ENCODE results near the gene CPSF4L. TPM values are rescaled to one million over a fixed set of nuclear protein-coding genes. Genes with fewer than 3 reads are reported as not detected.

CPSF4L gene
- total RNA-seq, 2 experiments from 2014 or later, result not detected

Other genes starting within 250 kb of the CPSF4L start
- gene SLC39A11, start 169.2 kb downstream of the CPSF4L start, total RNA-seq, result 10 to 100 TPM; 19.5 to 23.4 TPM
- not detected for gene SSTR2, start 96.9 kb downstream of the CPSF4L start, total RNA-seq
- gene COG1, start 68.8 kb downstream of the CPSF4L start, total RNA-seq, result 10 to 100 TPM; 29.2 to 32.5 TPM
- gene CDC42EP4, start 50.1 kb upstream of the CPSF4L start, total RNA-seq, result 1 to 10 TPM; 1.7 to 2.1 TPM

All from activated CD4-positive, alpha-beta T cell treated with anti-CD3 and anti-CD28 coated beads, Interleukin-2, amount 10 ng/mL, durations not matched to agents 7 days and 5 days (primary cell).